K562 (cell line): ENCODE data around the gene POLR2J. TPM values are rescaled to one million over a fixed set of nuclear protein-coding genes. Genes with fewer than 3 reads are reported as not detected.
A peak's percentile ranks its signal among the peaks of the same experiment; 100 is the strongest.

Source experiments
- IFI16 ChIP-seq: fragments of 250-450 bp; sonication (Bioruptor Pico); IDR thresholded peaks from 2 replicates; pipeline ENCODE4 v2.1.2; 2022; ENCODE audit warnings: mild to moderate bottlenecking, inconsistent platforms
- KDM1A ChIP-seq, 2 experiments: fragments of 450-650 bp; IDR thresholded peaks; 2 replicates each; pipeline ENCODE4 v1.6.1; 2016; ENCODE audit warnings: mild to moderate bottlenecking in 2 of 2
- NCOA6 ChIP-seq: fragments of 450-650 bp; IDR thresholded peaks from 2 replicates; pipeline ENCODE4 v1.6.1; 2017; ENCODE audit warnings: mild to moderate bottlenecking
- NCOR1 ChIP-seq: fragments of 450-650 bp; IDR thresholded peaks from 2 replicates; pipeline ENCODE4 v1.6.1; 2016; ENCODE audit warnings: mild to moderate bottlenecking, moderate library complexity
- NFRKB ChIP-seq: fragments of 450-650 bp; IDR thresholded peaks from 2 replicates; pipeline ENCODE4 v1.6.1; 2016; ENCODE audit warnings: low read depth
- PHB2 ChIP-seq: fragments of 450-650 bp; IDR thresholded peaks from 2 replicates; pipeline ENCODE4 v1.6.1; 2017; ENCODE audit warnings: low read depth
- PHTF2 ChIP-seq: fragments of 250-450 bp; sonication (Bioruptor Pico); IDR thresholded peaks from 2 replicates; pipeline ENCODE4 v1.5.0; 2021; ENCODE audit warnings: mild to moderate bottlenecking
- TOE1 ChIP-seq, 2 experiments: fragments of 450-650 bp in 1 of 2; sonication (generic) in 1 of 2; formaldehyde crosslinking in 1 of 2; IDR thresholded peaks; 2 replicates each; pipeline versions ENCODE4 v1.7.1 to v1.8.0; 2016 to 2022; ENCODE audit warnings: borderline replicate concordance in 2 of 2, mild to moderate bottlenecking in 2 of 2, antibody characterized with exemption in 1 of 2, inconsistent platforms in 1 of 2, low read depth in 1 of 2, missing genetic modification reagents in 1 of 2, moderate library complexity in 1 of 2
- XRCC4 ChIP-seq: IDR thresholded peaks from one replicate; pipeline ENCODE4 v1.6.1; 2011; ENCODE audit not compliant: insufficient read depth, insufficient read length; ENCODE audit errors: extremely low read depth
- ZEB2 ChIP-seq: fragments of 450-650 bp; IDR thresholded peaks from 2 replicates; pipeline ENCODE4 v1.6.1; 2016
- ZKSCAN1 ChIP-seq: fragments of 150-350 bp; IDR thresholded peaks from 2 replicates; pipeline ENCODE4 v1.6.1; 2016; ENCODE audit warnings: low read depth, low read length
- ZNF143 ChIP-seq: sonication (generic); formaldehyde crosslinking; IDR thresholded peaks from 2 replicates; pipeline ENCODE4 v1.9.0; 2022; ENCODE audit warnings: mild to moderate bottlenecking, missing genetic modification reagents
- polyA plus RNA-seq, 8 experiments: library from polyadenylated mRNA; depleted of rRNA in 4 of 8; stranded (reverse) in 5 of 8; unstranded in 3 of 8; fragments of >200 nt; fragmentation: Nextera tagmentation in 2 of 8; fragmentation: Illumina TruSeq in 1 of 8; extraction: Ambion mirVana in 2 of 8; extraction: Trizol in 1 of 8; gene quantifications; 2 replicates each; pipeline versions ENCODE4 v1.2.1 to v1.2.3, GENCODE V29; 2011 to 2014; ENCODE audit warnings: inconsistent platforms in 1 of 8, missing spikeins in 1 of 8
- total RNA-seq, 7 experiments: library from RNA; depleted of rRNA in 6 of 7; stranded (reverse); fragments of >200 nt in 6 of 7; fragmentation: Illumina TruSeq in 2 of 7; extraction: Trizol in 2 of 7; gene quantifications; 2 replicates each; pipeline versions ENCODE4 v1.2.1 to v1.2.3, GENCODE V29; 2011 to 2021; ENCODE audit warnings: low replicate concordance in 1 of 7
- TF ChIP-seq, protein P1 (sequence below): fragments of 450-650 bp; IDR thresholded peaks from 2 replicates; pipeline ENCODE4 v1.6.1; 2016; ENCODE audit warnings: low read depth
- TF ChIP-seq, protein P2 (sequence below): fragments of 250-450 bp; sonication (Bioruptor Pico); IDR thresholded peaks from 2 replicates; pipeline ENCODE4 v1.8.0; 2021; ENCODE audit warnings: moderate library complexity, mild to moderate bottlenecking, inconsistent platforms
- TF ChIP-seq, protein P3 (sequence below): fragments of 450-650 bp; IDR thresholded peaks from 2 replicates; pipeline ENCODE4 v1.6.1; 2016
- TF ChIP-seq, protein P4 (sequence below): fragments of 450-650 bp; formaldehyde crosslinking; IDR thresholded peaks from 2 replicates; pipeline ENCODE4 v1.4.0; 2020; ENCODE audit warnings: mild to moderate bottlenecking, moderate library complexity

POLR2J gene
- total and polyA plus RNA-seq, 9 of the 15 experiments (the other 6 are each of a cell fraction or from before 2014, with no cell fraction given): 32.3 to 220 (median 113) TPM

DNA sequence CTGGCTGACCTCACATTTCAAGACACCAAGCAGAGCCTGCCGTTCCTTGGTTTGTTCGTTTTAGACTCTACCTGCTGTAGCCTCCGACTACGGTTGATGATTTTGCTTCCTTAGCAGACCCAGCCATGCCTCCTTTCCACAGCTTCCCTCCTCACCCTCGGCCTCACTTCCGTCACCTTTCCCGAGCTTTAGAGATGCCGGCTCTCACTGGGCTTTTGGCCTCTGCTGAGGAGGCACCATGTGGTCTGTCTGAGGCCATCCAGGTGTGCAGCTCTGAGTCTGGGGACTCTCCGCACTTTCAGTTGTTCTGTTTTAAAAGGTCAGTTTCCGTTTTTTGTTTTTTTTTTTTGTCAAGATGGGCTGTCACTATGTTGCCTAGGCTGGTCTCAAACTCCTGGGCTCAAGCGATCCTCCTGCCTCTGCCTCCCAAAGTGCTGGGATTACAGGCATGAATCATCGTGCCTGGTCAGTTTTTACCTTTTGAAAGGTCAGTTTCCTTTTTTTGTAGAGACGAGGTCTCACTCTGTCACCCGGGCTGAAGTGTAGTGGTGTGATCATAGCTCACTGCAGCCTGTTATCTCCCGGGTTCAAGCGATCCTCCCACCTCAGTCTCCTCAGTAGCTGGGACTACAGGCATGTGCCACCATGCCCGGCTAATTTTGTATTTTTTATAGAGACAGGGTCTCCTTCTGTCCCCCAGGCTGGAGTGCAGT lies 33.6 kb downstream of the POLR2J start (continued):
- TF ChIP-seq IFI16 (no peak), ZEB2 (no peak; the same call in 1 of the 2 replicates), ZKSCAN1 (no peak), PHTF2 (no peak), NCOR1 (no peak), KDM1A (IDR thresholded peaks at IDR 0.05) (0 out of 4 replicates have a peak, but pooled peaks of 1 of the 2 experiments have one; percentile 20), ZNF143 (CRISPR knock-in tag) (no peak), XRCC4 (no peak), NCOA6 (no peak), NFRKB (no peak), TOE1 (IDR thresholded peaks at IDR 0.05; ENCODE audit: borderline replicate concordance) (no peak), TOE1 (CRISPR knock-in tag; IDR thresholded peaks at IDR 0.05; ENCODE audit: borderline replicate concordance, low read depth) (no peak), PHB2 (no peak)
- TF ChIP-seq, protein P1, sequence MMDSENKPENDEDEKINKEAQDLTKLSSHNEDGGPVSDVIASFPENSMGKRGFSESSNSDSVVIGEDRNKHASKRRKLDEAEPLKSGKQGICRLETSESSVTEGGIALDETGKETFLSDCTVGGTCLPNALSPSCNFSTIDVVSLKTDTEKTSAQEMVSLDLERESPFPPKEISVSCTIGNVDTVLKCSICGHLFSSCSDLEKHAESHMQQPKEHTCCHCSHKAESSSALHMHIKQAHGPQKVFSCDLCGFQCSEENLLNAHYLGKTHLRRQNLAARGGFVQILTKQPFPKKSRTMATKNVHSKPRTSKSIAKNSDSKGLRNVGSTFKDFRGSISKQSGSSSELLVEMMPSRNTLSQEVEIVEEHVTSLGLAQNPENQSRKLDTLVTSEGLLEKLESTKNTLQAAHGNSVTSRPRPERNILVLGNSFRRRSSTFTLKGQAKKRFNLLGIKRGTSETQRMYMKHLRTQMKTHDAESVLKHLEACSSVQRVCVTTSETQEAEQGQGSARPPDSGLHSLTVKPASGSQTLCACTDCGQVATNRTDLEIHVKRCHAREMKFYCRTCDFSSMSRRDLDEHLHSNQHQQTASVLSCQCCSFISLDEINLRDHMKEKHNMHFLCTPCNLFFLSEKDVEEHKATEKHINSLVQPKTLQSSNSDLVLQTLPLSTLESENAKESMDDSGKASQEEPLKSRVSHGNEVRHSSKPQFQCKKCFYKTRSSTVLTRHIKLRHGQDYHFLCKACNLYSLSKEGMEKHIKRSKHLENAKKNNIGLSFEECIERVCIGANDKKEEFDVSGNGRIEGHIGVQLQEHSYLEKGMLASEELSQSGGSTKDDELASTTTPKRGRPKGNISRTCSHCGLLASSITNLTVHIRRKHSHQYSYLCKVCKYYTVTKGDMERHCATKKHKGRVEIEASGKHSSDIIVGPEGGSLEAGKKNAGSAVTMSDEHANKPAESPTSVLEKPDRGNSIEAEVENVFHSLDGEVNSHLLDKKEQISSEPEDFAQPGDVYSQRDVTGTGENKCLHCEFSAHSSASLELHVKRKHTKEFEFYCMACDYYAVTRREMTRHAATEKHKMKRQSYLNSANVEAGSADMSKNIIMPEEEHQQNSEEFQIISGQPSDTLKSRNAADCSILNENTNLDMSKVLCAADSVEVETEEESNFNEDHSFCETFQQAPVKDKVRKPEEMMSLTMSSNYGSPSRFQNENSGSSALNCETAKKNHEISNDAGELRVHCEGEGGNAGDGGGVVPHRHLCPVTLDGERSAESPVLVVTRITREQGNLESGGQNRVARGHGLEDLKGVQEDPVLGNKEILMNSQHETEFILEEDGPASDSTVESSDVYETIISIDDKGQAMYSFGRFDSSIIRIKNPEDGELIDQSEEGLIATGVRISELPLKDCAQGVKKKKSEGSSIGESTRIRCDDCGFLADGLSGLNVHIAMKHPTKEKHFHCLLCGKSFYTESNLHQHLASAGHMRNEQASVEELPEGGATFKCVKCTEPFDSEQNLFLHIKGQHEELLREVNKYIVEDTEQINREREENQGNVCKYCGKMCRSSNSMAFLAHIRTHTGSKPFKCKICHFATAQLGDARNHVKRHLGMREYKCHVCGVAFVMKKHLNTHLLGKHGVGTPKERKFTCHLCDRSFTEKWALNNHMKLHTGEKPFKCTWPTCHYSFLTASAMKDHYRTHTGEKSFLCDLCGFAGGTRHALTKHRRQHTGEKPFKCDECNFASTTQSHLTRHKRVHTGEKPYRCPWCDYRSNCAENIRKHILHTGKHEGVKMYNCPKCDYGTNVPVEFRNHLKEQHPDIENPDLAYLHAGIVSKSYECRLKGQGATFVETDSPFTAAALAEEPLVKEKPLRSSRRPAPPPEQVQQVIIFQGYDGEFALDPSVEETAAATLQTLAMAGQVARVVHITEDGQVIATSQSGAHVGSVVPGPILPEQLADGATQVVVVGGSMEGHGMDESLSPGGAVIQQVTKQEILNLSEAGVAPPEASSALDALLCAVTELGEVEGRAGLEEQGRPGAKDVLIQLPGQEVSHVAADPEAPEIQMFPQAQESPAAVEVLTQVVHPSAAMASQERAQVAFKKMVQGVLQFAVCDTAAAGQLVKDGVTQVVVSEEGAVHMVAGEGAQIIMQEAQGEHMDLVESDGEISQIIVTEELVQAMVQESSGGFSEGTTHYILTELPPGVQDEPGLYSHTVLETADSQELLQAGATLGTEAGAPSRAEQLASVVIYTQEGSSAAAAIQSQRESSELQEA: no peak
- TF ChIP-seq, protein P2, sequence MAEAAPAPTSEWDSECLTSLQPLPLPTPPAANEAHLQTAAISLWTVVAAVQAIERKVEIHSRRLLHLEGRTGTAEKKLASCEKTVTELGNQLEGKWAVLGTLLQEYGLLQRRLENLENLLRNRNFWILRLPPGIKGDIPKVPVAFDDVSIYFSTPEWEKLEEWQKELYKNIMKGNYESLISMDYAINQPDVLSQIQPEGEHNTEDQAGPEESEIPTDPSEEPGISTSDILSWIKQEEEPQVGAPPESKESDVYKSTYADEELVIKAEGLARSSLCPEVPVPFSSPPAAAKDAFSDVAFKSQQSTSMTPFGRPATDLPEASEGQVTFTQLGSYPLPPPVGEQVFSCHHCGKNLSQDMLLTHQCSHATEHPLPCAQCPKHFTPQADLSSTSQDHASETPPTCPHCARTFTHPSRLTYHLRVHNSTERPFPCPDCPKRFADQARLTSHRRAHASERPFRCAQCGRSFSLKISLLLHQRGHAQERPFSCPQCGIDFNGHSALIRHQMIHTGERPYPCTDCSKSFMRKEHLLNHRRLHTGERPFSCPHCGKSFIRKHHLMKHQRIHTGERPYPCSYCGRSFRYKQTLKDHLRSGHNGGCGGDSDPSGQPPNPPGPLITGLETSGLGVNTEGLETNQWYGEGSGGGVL (CRISPR knock-in tag): no peak
- TF ChIP-seq, protein P3, sequence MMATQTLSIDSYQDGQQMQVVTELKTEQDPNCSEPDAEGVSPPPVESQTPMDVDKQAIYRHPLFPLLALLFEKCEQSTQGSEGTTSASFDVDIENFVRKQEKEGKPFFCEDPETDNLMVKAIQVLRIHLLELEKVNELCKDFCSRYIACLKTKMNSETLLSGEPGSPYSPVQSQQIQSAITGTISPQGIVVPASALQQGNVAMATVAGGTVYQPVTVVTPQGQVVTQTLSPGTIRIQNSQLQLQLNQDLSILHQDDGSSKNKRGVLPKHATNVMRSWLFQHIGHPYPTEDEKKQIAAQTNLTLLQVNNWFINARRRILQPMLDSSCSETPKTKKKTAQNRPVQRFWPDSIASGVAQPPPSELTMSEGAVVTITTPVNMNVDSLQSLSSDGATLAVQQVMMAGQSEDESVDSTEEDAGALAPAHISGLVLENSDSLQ: peak; percentile 49
- TF ChIP-seq, protein P4, sequence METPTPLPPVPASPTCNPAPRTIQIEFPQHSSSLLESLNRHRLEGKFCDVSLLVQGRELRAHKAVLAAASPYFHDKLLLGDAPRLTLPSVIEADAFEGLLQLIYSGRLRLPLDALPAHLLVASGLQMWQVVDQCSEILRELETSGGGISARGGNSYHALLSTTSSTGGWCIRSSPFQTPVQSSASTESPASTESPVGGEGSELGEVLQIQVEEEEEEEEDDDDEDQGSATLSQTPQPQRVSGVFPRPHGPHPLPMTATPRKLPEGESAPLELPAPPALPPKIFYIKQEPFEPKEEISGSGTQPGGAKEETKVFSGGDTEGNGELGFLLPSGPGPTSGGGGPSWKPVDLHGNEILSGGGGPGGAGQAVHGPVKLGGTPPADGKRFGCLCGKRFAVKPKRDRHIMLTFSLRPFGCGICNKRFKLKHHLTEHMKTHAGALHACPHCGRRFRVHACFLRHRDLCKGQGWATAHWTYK (CRISPR knock-in tag): no peak
